CD14-positive monocyte (primary cell): Measurements from ENCODE around the gene CTBS. TPM values are rescaled to one million over a fixed set of nuclear protein-coding genes. Genes with fewer than 3 reads are reported as not detected.
"Not testable (repeated sequence)": the region's sequence is repeated elsewhere in the genome, so short reads cannot be mapped to it uniquely, and the experiment has no call there.

Experiments used
- DNase-seq, 3 donors: peaks; one replicate each; pipeline ENCODE4 v3.0.0-alpha.2; 2011 to 2022
- H2AFZ ChIP-seq: 2 replicates; pipeline ENCODE4 v1.6.0; 2012; ENCODE audit warnings: mild to moderate bottlenecking, low read depth, low read length, inconsistent platforms; ENCODE audit not compliant: insufficient read depth, poor library complexity, severe bottlenecking
- H3K27ac ChIP-seq, 2 donors: 1 replicate in 1 of 2; 2 replicates in 1 of 2; pipeline ENCODE4 v1.5.1; 2012 to 2013; ENCODE audit warnings: low read length in 2 of 2, control low read depth in 1 of 2, inconsistent platforms in 1 of 2, low read depth in 1 of 2, mild to moderate bottlenecking in 1 of 2
- H3K27me3 ChIP-seq, 2 donors: one replicate each; pipeline versions ENCODE4 v1.6.0 to v1.6.1; 2011 to 2013; ENCODE audit warnings: low read length in 2 of 2; ENCODE audit not compliant: control insufficient read depth in 2 of 2, insufficient read depth in 2 of 2
- H3K36me3 ChIP-seq, 2 donors: replicated peaks in 1 of 2; 1 replicate in 1 of 2; 2 replicates in 1 of 2; pipeline versions ENCODE4 v1.5.1 to v1.6.1; 2012 to 2013; ENCODE audit warnings: low read length in 2 of 2, control low read depth in 1 of 2, inconsistent platforms in 1 of 2, mild to moderate bottlenecking in 1 of 2; ENCODE audit not compliant: insufficient read depth in 2 of 2, control insufficient read depth in 1 of 2
- H3K4me1 ChIP-seq, 2 donors: 1 replicate in 1 of 2; 2 replicates in 1 of 2; pipeline versions ENCODE4 v1.5.1 to v1.6.1; 2012 to 2013; ENCODE audit warnings: low read length in 2 of 2, control low read depth in 1 of 2, inconsistent platforms in 1 of 2, mild to moderate bottlenecking in 1 of 2, moderate library complexity in 1 of 2; ENCODE audit not compliant: insufficient read depth in 2 of 2, control insufficient read depth in 1 of 2
- H3K4me2 ChIP-seq: replicated peaks from 2 replicates; pipeline ENCODE3; 2012; ENCODE audit warnings: low read length, moderate library complexity, mild to moderate bottlenecking; ENCODE audit not compliant: poor library complexity, severe bottlenecking; ENCODE audit errors: extremely low read depth
- H3K4me3 ChIP-seq, 3 experiments: fragments of 200-600 bp in 1 of 3; sonication (generic) in 1 of 3; replicated peaks in 1 of 3; 1 replicate in 2 of 3; 2 replicates in 1 of 3; pipeline ENCODE4 v1.5.1; 2011 to 2013; ENCODE audit warnings: low read length in 3 of 3, mild to moderate bottlenecking in 3 of 3, control low read depth in 2 of 3, low read depth in 2 of 3, inconsistent platforms in 1 of 3, moderate library complexity in 1 of 3
- H3K79me2 ChIP-seq: 2 replicates; pipeline ENCODE4 v1.6.0; 2012; ENCODE audit warnings: mild to moderate bottlenecking, control low read depth, inconsistent platforms, low read length, moderate library complexity; ENCODE audit not compliant: insufficient read depth
- H3K9ac ChIP-seq: 2 replicates; pipeline ENCODE4 v1.6.0; 2017; ENCODE audit warnings: low read length, mild to moderate bottlenecking; ENCODE audit not compliant: insufficient read depth, poor library complexity, severe bottlenecking
- H3K9me3 ChIP-seq, 2 donors: replicated peaks in 1 of 2; 1 replicate in 1 of 2; 2 replicates in 1 of 2; pipeline versions ENCODE4 v1.5.1 to v1.6.1; 2012 to 2013; ENCODE audit warnings: low read length in 2 of 2, control low read depth in 1 of 2; ENCODE audit not compliant: control insufficient read depth in 1 of 2, insufficient read depth in 1 of 2
- H4K20me1 ChIP-seq: 2 replicates; pipeline ENCODE4 v1.6.0; 2012; ENCODE audit warnings: mild to moderate bottlenecking, low read length, control low read depth, moderate library complexity; ENCODE audit not compliant: insufficient read depth
- H3K27ac Mint-ChIP-seq, 7 donors: one replicate each; pipeline ENCODE4 v1.8.0; 2020; ENCODE audit warnings: mild to moderate bottlenecking in 7 of 7, mixed read lengths in 7 of 7, moderate library complexity in 6 of 7, inconsistent platforms in 2 of 7
- H3K27me3 Mint-ChIP-seq, 3 donors: one replicate each; pipeline ENCODE4 v1.8.0; 2021 to 2022; ENCODE audit warnings: low read depth in 3 of 3, mild to moderate bottlenecking in 3 of 3, mixed read lengths in 3 of 3, moderate library complexity in 3 of 3, inconsistent platforms in 1 of 3
- H3K36me3 Mint-ChIP-seq, 2 donors: one replicate each; pipeline ENCODE4 v1.8.0; 2020; ENCODE audit warnings: mixed read lengths in 2 of 2, inconsistent platforms in 1 of 2, mild to moderate bottlenecking in 1 of 2
- H3K4me1 Mint-ChIP-seq: one replicate; pipeline ENCODE4 v1.8.0; 2020; ENCODE audit warnings: mild to moderate bottlenecking, mixed read lengths
- H3K4me3 Mint-ChIP-seq, 2 donors: one replicate each; pipeline ENCODE4 v1.8.0; 2020; ENCODE audit warnings: mild to moderate bottlenecking in 2 of 2, mixed read lengths in 2 of 2, moderate library complexity in 1 of 2
- H3K9me3 Mint-ChIP-seq, 7 donors: one replicate each; pipeline ENCODE4 v1.8.0; 2020 to 2022; ENCODE audit warnings: mixed read lengths in 7 of 7, mild to moderate bottlenecking in 6 of 7, moderate library complexity in 6 of 7, inconsistent platforms in 2 of 7
- WGBS: methylation state at CpG from one replicate; pipeline ENCODE4 v1.1.5; 2013; ENCODE audit warnings: missing lambda C conversion rate; ENCODE audit not compliant: insufficient coverage; 5-methylcytosine and 5-hydroxymethylcytosine counted together
- intact Hi-C, 2 donors: fragments of 100-400 bp; cut with micrococcal nuclease; formaldehyde crosslinking; loops; one replicate each; pipeline versions ENCODE4 v1.15.0 to v1.15.1; 2023
- polyA plus RNA-seq, 3 donors: library from polyadenylated mRNA; depleted of rRNA in 1 of 3; unstranded in 2 of 3; stranded (reverse) in 1 of 3; fragments of 300-500 nt in 2 of 3; fragments of >200 nt in 1 of 3; fragmentation: Illumina TruSeq in 2 of 3; gene quantifications; 1 replicate in 2 of 3; 2 replicates in 1 of 3; pipeline ENCODE4 v1.2.3, GENCODE V29; 2012 to 2021
- TF ChIP-seq, protein P1 (sequence below): fragments of 200-600 bp; IDR thresholded peaks from one replicate; pipeline ENCODE4 v1.8.0; 2022; ENCODE audit warnings: antibody characterized with exemption, mild to moderate bottlenecking

The CTBS gene
- polyA plus RNA-seq, 3 donors = 29.2 to 62.2 (median 44.8) TPM

DNA sequence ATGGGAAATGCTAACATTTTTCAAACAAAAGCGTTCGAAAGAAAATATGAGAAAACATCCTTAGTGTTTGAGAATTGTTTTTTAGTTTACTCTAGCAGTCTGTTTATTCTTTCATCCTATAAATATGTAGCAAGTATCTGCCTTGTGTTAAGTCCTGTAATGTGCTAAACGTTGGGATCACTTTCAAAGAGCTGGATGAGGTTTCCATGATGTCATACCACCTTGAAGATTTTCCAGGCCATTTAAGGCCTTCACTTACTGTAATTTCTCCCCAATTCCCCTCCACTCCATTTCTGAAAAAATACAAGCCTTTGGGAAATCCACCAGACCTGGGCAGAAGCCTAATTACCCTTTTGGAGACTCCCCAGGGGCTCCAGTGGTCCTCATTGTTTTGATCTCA lies 24.2 kb upstream of the CTBS start:
- H3K4me3 ChIP-seq = no peak overlapping the region
- H3K9me3 ChIP-seq = peaks cover 0 to 8% of the 10 kb centered on the region in 2 donors
- peaks cover 5 to 26% (median 10%) of the 10 kb centered on the region in 7 donors for H3K9me3 Mint-ChIP-seq
- no CpG with 5 or more reads among the region's 3 CpGs for WGBS
- H3K9ac ChIP-seq = no peak overlapping the region
- no peaks in the 10 kb centered on the region for H3K79me2 ChIP-seq
- intact Hi-C loops = no loop called here
- no peak for DNase-seq
- H4K20me1 ChIP-seq = no peaks in the 10 kb centered on the region
- no peak overlapping the region for H3K27ac ChIP-seq
- no peak overlapping the region for H2AFZ ChIP-seq
- H3K4me1 Mint-ChIP-seq = no peaks in the 10 kb centered on the region
- peaks cover 0 to 2% of the 10 kb centered on the region in 2 donors for H3K27me3 ChIP-seq
- H3K36me3 ChIP-seq = no peaks in the 10 kb centered on the region
- no peak overlapping the region for H3K27ac Mint-ChIP-seq
- H3K4me2 ChIP-seq = no peak overlapping the region
- peaks cover 0 to 1% (median 0%) of the 10 kb centered on the region in 3 donors for H3K27me3 Mint-ChIP-seq
- H3K36me3 Mint-ChIP-seq = no peaks in the 10 kb centered on the region
- no peaks in the 10 kb centered on the region for H3K4me1 ChIP-seq
- no peak overlapping the region for H3K4me3 Mint-ChIP-seq
- TF ChIP-seq, protein P1, sequence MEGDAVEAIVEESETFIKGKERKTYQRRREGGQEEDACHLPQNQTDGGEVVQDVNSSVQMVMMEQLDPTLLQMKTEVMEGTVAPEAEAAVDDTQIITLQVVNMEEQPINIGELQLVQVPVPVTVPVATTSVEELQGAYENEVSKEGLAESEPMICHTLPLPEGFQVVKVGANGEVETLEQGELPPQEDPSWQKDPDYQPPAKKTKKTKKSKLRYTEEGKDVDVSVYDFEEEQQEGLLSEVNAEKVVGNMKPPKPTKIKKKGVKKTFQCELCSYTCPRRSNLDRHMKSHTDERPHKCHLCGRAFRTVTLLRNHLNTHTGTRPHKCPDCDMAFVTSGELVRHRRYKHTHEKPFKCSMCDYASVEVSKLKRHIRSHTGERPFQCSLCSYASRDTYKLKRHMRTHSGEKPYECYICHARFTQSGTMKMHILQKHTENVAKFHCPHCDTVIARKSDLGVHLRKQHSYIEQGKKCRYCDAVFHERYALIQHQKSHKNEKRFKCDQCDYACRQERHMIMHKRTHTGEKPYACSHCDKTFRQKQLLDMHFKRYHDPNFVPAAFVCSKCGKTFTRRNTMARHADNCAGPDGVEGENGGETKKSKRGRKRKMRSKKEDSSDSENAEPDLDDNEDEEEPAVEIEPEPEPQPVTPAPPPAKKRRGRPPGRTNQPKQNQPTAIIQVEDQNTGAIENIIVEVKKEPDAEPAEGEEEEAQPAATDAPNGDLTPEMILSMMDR = no peak

DNA sequence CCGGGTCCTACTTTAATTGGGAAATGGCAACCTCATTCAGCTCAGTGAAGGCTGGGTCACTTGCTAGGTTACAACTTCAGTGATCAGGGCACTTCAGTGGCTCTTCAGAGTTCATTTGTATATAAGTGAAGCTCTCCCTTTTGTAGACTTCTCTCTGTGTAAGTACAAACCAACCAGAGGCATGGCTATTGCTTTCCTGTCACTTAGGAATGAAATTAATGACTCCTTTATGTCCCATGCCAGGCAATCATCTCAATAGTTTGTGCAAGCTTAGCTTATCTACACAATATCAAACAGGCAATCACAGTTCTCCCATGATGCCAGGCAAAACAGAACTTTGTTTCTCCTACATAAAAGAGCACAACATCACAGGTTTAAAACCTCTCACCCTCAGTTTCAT lies 22.8 kb upstream of the CTBS start:
- H3K36me3 ChIP-seq = no peaks in the 10 kb centered on the region
- no peaks in the 10 kb centered on the region for H3K4me1 Mint-ChIP-seq
- H3K27me3 ChIP-seq = peaks cover 0 to 2% of the 10 kb centered on the region in 2 donors
- H3K27ac Mint-ChIP-seq = no peak overlapping the region
- H3K27ac ChIP-seq = no peak overlapping the region
- intact Hi-C loops = no loop called here
- no peaks in the 10 kb centered on the region for H3K79me2 ChIP-seq
- no peak overlapping the region for H3K4me3 Mint-ChIP-seq
- H3K9ac ChIP-seq = no peak overlapping the region
- no CpG with 5 or more reads among the region's 1 CpG for WGBS
- H3K9me3 ChIP-seq = peaks cover 0 to 8% of the 10 kb centered on the region in 2 donors
- no peak overlapping the region for H3K4me3 ChIP-seq
- H3K4me2 ChIP-seq = no peak overlapping the region
- H3K27me3 Mint-ChIP-seq = peaks cover 0 to 1% (median 0%) of the 10 kb centered on the region in 3 donors
- DNase-seq = no peak
- TF ChIP-seq, protein P1 = no peak
- H3K4me1 ChIP-seq = no peaks in the 10 kb centered on the region
- no peak overlapping the region for H2AFZ ChIP-seq
- peaks cover 2 to 21% (median 9%) of the 10 kb centered on the region in 7 donors for H3K9me3 Mint-ChIP-seq
- H4K20me1 ChIP-seq = no peaks in the 10 kb centered on the region
- no peaks in the 10 kb centered on the region for H3K36me3 Mint-ChIP-seq

DNA sequence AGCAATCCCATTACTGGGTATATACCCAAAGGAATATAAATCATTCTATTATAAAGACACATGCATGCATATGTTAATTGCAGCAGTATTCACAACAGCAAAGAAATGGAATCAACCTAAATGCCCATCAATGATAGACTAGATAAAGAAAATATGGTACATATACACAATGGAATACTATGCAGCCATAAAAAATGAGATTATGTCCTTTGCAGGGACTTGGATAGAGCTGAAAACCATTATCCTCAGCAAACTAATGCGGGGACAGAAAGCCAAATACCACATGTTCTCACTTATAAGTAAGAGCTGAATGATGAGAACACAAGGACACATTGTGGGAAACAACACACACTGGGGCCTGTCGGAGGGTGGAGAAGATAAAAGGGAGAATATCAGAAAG lies 20.7 kb upstream of the CTBS start:
- H3K4me3 Mint-ChIP-seq, H3K27ac Mint-ChIP-seq, intact Hi-C loops, H3K9ac ChIP-seq, H3K27ac ChIP-seq, H3K79me2 ChIP-seq, H3K4me1 Mint-ChIP-seq, H4K20me1 ChIP-seq, H3K36me3 ChIP-seq, H3K27me3 ChIP-seq, DNase-seq, H3K4me3 ChIP-seq, H3K4me1 ChIP-seq, H3K36me3 Mint-ChIP-seq, H2AFZ ChIP-seq, H3K9me3 ChIP-seq, H3K4me2 ChIP-seq, H3K27me3 Mint-ChIP-seq: not testable (repeated sequence)
- peaks cover 5 to 20% (median 11%) of the 10 kb centered on the region in 7 donors for H3K9me3 Mint-ChIP-seq
- 100% methylated on average over 1 of the region's 2 CpGs for WGBS
